Left renal cortex interstitium (tissue), 4 donors: ENCODE results near the gene SLC66A1. TPM values are rescaled to one million over a fixed set of nuclear protein-coding genes. Genes with fewer than 3 reads are reported as not detected.
"Not testable (repeated sequence)": the region's sequence is repeated elsewhere in the genome, so short reads cannot be mapped to it uniquely, and the experiment has no call there.

Experiments used
- DNase-seq, 4 donors: peaks; one replicate each; pipeline ENCODE4 v3.0.0-alpha.2; 2013; ENCODE audit warnings: low read depth in 4 of 4, low spot score in 2 of 4, missing footprints in 1 of 4
- polyA plus RNA-seq, 4 donors: library from polyadenylated mRNA; unstranded; fragments of 120-200 nt; gene quantifications; one replicate each; pipeline ENCODE4 v1.2.1, GENCODE V29; 2013; ENCODE audit not compliant: insufficient read length in 4 of 4

SLC66A1 gene
- polyA plus RNA-seq, 4 donors, result 9.6 to 18.3 (median 15.1) TPM

- not testable (repeated sequence) for DNase-seq
Measured at GRCh38 chr1:19304081-19304480, 8.0 kb upstream of the SLC66A1 start.

GRCh38 chr1:19305880-19306279 is 6.2 kb upstream of the SLC66A1 start:
- no peak for DNase-seq

- no peak for DNase-seq
Measured at GRCh38 chr1:19306941-19307340, 5.2 kb upstream of the SLC66A1 start.

GRCh38 chr1:19307794-19308508 is 4.2 kb upstream of the SLC66A1 start:
- DNase-seq, result no peak

GRCh38 chr1:19308509-19308907 is 3.6 kb upstream of the SLC66A1 start:
- no peak for DNase-seq

- DNase-seq, result no peak
Measured at GRCh38 chr1:19309123-19309813, 2.9 kb upstream of the SLC66A1 start.

GRCh38 chr1:19310061-19310460 is 2.1 kb upstream of the SLC66A1 start:
- no peak for DNase-seq

GRCh38 chr1:19310720-19311502 is 1.2 kb upstream of the SLC66A1 start:
- no peak for DNase-seq

GRCh38 chr1:19311503-19311930 is 609 bp upstream of the SLC66A1 start:
- peak in 1 of 4 donors; percentile 15 for DNase-seq

- peak in 1 of 4 donors; percentile 1 for DNase-seq
Measured at GRCh38 chr1:19312782-19313635, 883 bp downstream of the SLC66A1 start.

- DNase-seq, result no peak
Measured at GRCh38 chr1:19313636-19313959, 1.5 kb downstream of the SLC66A1 start.

- no peak for DNase-seq
Measured at GRCh38 chr1:19313961-19314882, 2.1 kb downstream of the SLC66A1 start.

GRCh38 chr1:19315378-19316198 is 3.5 kb downstream of the SLC66A1 start:
- no peak for DNase-seq

GRCh38 chr1:19317126-19317910 is 5.2 kb downstream of the SLC66A1 start:
- no peak for DNase-seq

GRCh38 chr1:19319196-19319595 is 7.1 kb downstream of the SLC66A1 start:
- no peak for DNase-seq

GRCh38 chr1:19321071-19321470 is 8.9 kb downstream of the SLC66A1 start:
- no peak for DNase-seq

GRCh38 chr1:19322481-19322880 is 10.4 kb downstream of the SLC66A1 start:
- no peak for DNase-seq
